Erythroblast (primary cell): ENCODE data around the gene PAPOLA.

Experiments
- GATA1 ChIP-seq: IDR thresholded peaks from 2 replicates; pipeline ENCODE4 v1.6.1; 2011; ENCODE audit warnings: low read depth, mild to moderate bottlenecking, control low read depth, low read length, moderate library complexity
- POLR2A ChIP-seq: IDR thresholded peaks from 2 replicates; pipeline ENCODE4 v1.6.1; 2011; ENCODE audit warnings: mild to moderate bottlenecking, low read length

DNA sequence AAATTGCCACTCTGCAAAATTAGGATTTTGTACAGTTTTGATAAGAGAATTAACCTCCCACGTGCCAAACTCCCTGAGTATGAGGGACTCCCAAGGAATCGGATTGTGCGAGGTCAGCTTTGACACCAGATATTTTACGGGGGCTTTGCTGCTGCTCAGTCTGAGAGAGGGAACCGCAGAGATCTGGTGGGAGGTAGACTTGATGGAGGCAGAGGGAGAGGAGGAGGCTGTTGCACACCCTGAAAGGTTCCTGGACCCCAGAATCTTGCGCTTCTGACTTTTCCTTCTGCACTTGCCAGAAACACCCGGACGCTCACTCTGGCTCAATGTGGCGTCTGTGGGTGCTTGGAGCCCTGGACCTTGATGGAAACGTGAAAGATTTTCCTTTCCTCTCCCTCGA, 83.9 kb downstream of the PAPOLA start:
- TF ChIP-seq POLR2A, result no peak
- no peak for TF ChIP-seq GATA1
